GM12878 (cell line): Measurements from ENCODE around the gene CD276. TPM values are rescaled to one million over a fixed set of nuclear protein-coding genes. Genes with fewer than 3 reads are reported as not detected.

Source experiments
- ATAC-seq: fragments of 200-7000 bp; cut with Tn5 transposase; 3 replicates; pipeline ENCODE4 v1.9.1; 2020; ENCODE audit warnings: mild to moderate bottlenecking, moderate library complexity
- Bru-seq: library from RNA; stranded (reverse); fragments of 400-500 nt; gene quantifications from one replicate; lab custom pipeline; 2021; lab: Mats Ljungman, UMichigan
- BruChase-seq, 2 experiments: library from RNA; stranded (reverse); fragments of 400-500 nt; gene quantifications; one replicate each; lab custom pipeline; 2021; lab: Mats Ljungman, UMichigan
- BruUV-seq: library from RNA; stranded (reverse); fragments of 400-500 nt; replicated peaks from 2 replicates; lab custom pipeline; 2021; lab: Mats Ljungman, UMichigan
- CTCF ChIA-PET: fragments of 300-600 bp; sonication (Branson Sonifier 250); formaldehyde crosslinking; extraction: SDS; loops from one replicate; lab custom pipeline; 2021; ENCODE audit warnings: inconsistent platforms; lab: Yijun Ruan, JAX
- POLR2A ChIA-PET: fragments of 350-600 bp; formaldehyde crosslinking; extraction: SDS; loops from one replicate; lab custom pipeline; 2021; ENCODE audit warnings: inconsistent platforms; lab: Charles Lee
- RAD21 ChIA-PET: fragments of 300-600 bp; sonication (Branson Sonifier 250); formaldehyde crosslinking; loops from one replicate; lab custom pipeline; 2023; ENCODE audit warnings: antibody characterized with exemption; ENCODE audit not compliant: unreplicated experiment; lab: Charles Lee
- SMC1A ChIA-PET: fragments of 300-600 bp; sonication (Branson Sonifier 250); formaldehyde crosslinking; loops from one replicate; lab custom pipeline; 2023; ENCODE audit not compliant: unreplicated experiment, uncharacterized antibody; lab: Charles Lee
- DNase-seq: peaks from one replicate; pipeline ENCODE4 v3.0.0-alpha.2; 2011; ENCODE audit warnings: low read depth, low spot score
- FAIRE-seq: peaks from 3 replicates; lab custom pipeline; 2011; peaks lifted over from hg19 to GRCh38; lab: Jason Lieb, UNC
- H2AFZ ChIP-seq: 2 replicates; pipeline ENCODE4 v1.6.0; 2011; ENCODE audit warnings: low read depth, low read length, control low read depth; ENCODE audit not compliant: control insufficient read depth
- H3K27ac ChIP-seq: 2 replicates; pipeline ENCODE4 v1.5.1; 2011; ENCODE audit warnings: control low read depth; ENCODE audit not compliant: control insufficient read depth, insufficient read depth
- H3K27me3 ChIP-seq, 2 experiments: replicated peaks in 1 of 2; 2 replicates each; pipeline versions ENCODE4 v1.6.0 to v1.6.1; 2011; ENCODE audit warnings: low read length in 1 of 2; ENCODE audit not compliant: control insufficient read depth in 2 of 2, insufficient read depth in 2 of 2
- H3K36me3 ChIP-seq, 2 experiments: 2 replicates each; pipeline ENCODE4 v1.5.1; 2011; ENCODE audit warnings: low read length in 1 of 2; ENCODE audit not compliant: control insufficient read depth in 2 of 2, insufficient read depth in 2 of 2
- H3K4me1 ChIP-seq: 2 replicates; pipeline ENCODE4 v1.6.1; 2011; ENCODE audit warnings: mild to moderate bottlenecking, low read length, moderate library complexity, mixed read lengths; ENCODE audit not compliant: control insufficient read depth, insufficient read depth
- H3K4me2 ChIP-seq: 2 replicates; pipeline ENCODE4 v1.6.0; 2011; ENCODE audit warnings: control low read depth; ENCODE audit not compliant: control insufficient read depth, insufficient read depth
- H3K4me3 ChIP-seq: fragments of 200-600 bp; sonication (generic); 2 replicates; pipeline ENCODE4 v1.5.1; 2016
- H3K79me2 ChIP-seq: 2 replicates; pipeline ENCODE4 v1.6.0; 2011; ENCODE audit warnings: low read length; ENCODE audit not compliant: control insufficient read depth, insufficient read depth
- H3K9ac ChIP-seq: 2 replicates; pipeline ENCODE4 v1.8.0; 2011; ENCODE audit warnings: low read length, control low read depth, mixed read lengths; ENCODE audit not compliant: control insufficient read depth, insufficient read depth
- H3K9me3 ChIP-seq: replicated peaks from 3 replicates; pipeline ENCODE4 v1.5.1; 2011; ENCODE audit warnings: mild to moderate bottlenecking, low read length; ENCODE audit not compliant: control insufficient read depth, insufficient read depth
- H4K20me1 ChIP-seq: 2 replicates; pipeline ENCODE4 v1.6.0; 2011; ENCODE audit not compliant: control insufficient read depth, insufficient read depth
- BCL3 ChIP-seq: IDR thresholded peaks from 2 replicates; pipeline ENCODE4 v1.6.1; 2011; ENCODE audit warnings: borderline replicate concordance, low read depth, mild to moderate bottlenecking, moderate library complexity, low read length; ENCODE audit not compliant: insufficient read depth, poor library complexity, severe bottlenecking
- BHLHE40 ChIP-seq, 2 experiments: fragments of 450-650 bp in 1 of 2; IDR thresholded peaks; 2 replicates each; pipeline ENCODE4 v1.6.1; 2011 to 2017; ENCODE audit warnings: low read depth in 2 of 2, borderline replicate concordance in 1 of 2, improper control_type of control experiment in 1 of 2, low read length in 1 of 2, mild to moderate bottlenecking in 1 of 2
- CBX3 ChIP-seq: fragments of 200-600 bp; sonication (generic); IDR thresholded peaks from 2 replicates; pipeline ENCODE4 v1.6.1; 2016; ENCODE audit warnings: low read depth, borderline replicate concordance
- CHD4 ChIP-seq: fragments of 200-600 bp; sonication (generic); IDR thresholded peaks from 2 replicates; pipeline ENCODE4 v1.6.1; 2016; ENCODE audit warnings: mild to moderate bottlenecking
- EGR1 ChIP-seq, 2 experiments: IDR thresholded peaks; 1 replicate in 1 of 2; 2 replicates in 1 of 2; pipeline ENCODE4 v1.6.1; 2011 to 2012; ENCODE audit warnings: low read depth in 2 of 2, low read length in 2 of 2, borderline replicate concordance in 1 of 2, mild to moderate bottlenecking in 1 of 2, moderate library complexity in 1 of 2
- EP300 ChIP-seq, 2 experiments: fragments of 150-350 bp in 1 of 2; IDR thresholded peaks; 2 replicates each; pipeline ENCODE4 v1.6.1; 2011 to 2012; ENCODE audit warnings: low read depth in 2 of 2, low read length in 2 of 2, borderline replicate concordance in 1 of 2, improper control_type of control experiment in 1 of 2, inconsistent platforms in 1 of 2; ENCODE audit not compliant: control insufficient read depth in 1 of 2
- GATAD2B ChIP-seq: fragments of 450-650 bp; conservative IDR thresholded peaks from 2 replicates; pipeline ENCODE4 v1.6.1; 2017; ENCODE audit warnings: low read depth, mild to moderate bottlenecking, moderate library complexity
- HDGF ChIP-seq: fragments of 450-650 bp; IDR thresholded peaks from 2 replicates; pipeline ENCODE4 v1.6.1; 2016; ENCODE audit warnings: antibody characterized with exemption
- POLR2A ChIP-seq: IDR thresholded peaks from 2 replicates; pipeline ENCODE4 v1.6.1; 2011; ENCODE audit warnings: low read depth, mild to moderate bottlenecking, low read length
- RUNX3 ChIP-seq: IDR thresholded peaks from 2 replicates; pipeline ENCODE4 v1.6.1; 2012; ENCODE audit warnings: low read length, inconsistent platforms
- SREBF2 ChIP-seq: IDR thresholded peaks from 2 replicates; pipeline ENCODE4 v1.6.1; 2012; ENCODE audit warnings: mild to moderate bottlenecking, low read length
- YBX1 ChIP-seq: fragments of 450-650 bp; IDR thresholded peaks from 2 replicates; pipeline ENCODE4 v1.6.1; 2016; ENCODE audit warnings: antibody characterized with exemption
- ZNF592 ChIP-seq: fragments of 450-650 bp; IDR thresholded peaks from 2 replicates; pipeline ENCODE4 v1.6.1; 2017; ENCODE audit warnings: mild to moderate bottlenecking, moderate library complexity
- WGBS: methylation state at CpG from one replicate; pipeline ENCODE4 v1.1.6; 2016; ENCODE audit warnings: low lambda C conversion rate; ENCODE audit not compliant: insufficient replicate concordance, insufficient coverage; ENCODE audit errors: missing lambda C conversion rate; 5-methylcytosine and 5-hydroxymethylcytosine counted together
- in situ Hi-C: fragments of 300-500 bp; cut with MboI; formaldehyde crosslinking; loops from 9 replicates; pipeline ENCODE4 v1.14.3; 2018; ENCODE audit warnings: mixed read lengths
- intact Hi-C: fragments of 100-400 bp; cut with micrococcal nuclease; formaldehyde crosslinking; loops from one replicate; pipeline ENCODE4 v1.14.2; 2022; ENCODE audit not compliant: unreplicated experiment
- long read RNA-seq, 2 experiments: library from polyadenylated mRNA; unstranded; transcript quantifications; one replicate each; pipeline ENCODE4 v2.0.0, GENCODE V29; 2019 to 2020
- polyA minus RNA-seq, 3 experiments: library from RNA; depleted of rRNA, polyadenylated mRNA; stranded (reverse); fragments of >200 nt; gene quantifications; 2 replicates each; pipeline ENCODE4 v1.2.3, GENCODE V29; 2011
- polyA plus RNA-seq, 11 experiments: library from polyadenylated mRNA; depleted of rRNA in 4 of 11; unstranded in 6 of 11; stranded (reverse) in 5 of 11; fragments of >200 nt; fragmentation: Nextera tagmentation in 4 of 11; fragmentation: Illumina TruSeq in 1 of 11; extraction: Ambion mirVana in 4 of 11; extraction: Trizol in 1 of 11; gene quantifications; 1 replicate in 1 of 11; 2 replicates in 10 of 11; pipeline versions ENCODE4 v1.2.1 to v1.2.3, GENCODE V29; 2011 to 2016; ENCODE audit warnings: inconsistent platforms in 2 of 11, missing spikeins in 2 of 11, low read depth in 1 of 11
- total RNA-seq, 4 experiments: library from RNA; depleted of rRNA in 3 of 4; stranded (reverse); fragments of >200 nt in 3 of 4; fragmentation: Illumina TruSeq in 1 of 4; extraction: Trizol in 1 of 4; gene quantifications; 2 replicates each; pipeline versions ENCODE4 v1.2.1 to v1.2.3, GENCODE V29; 2013 to 2021

Gene CD276
- total RNA-seq (2013; cell fraction: nucleolus; rRNA removed) = 0.34 and 0.73 TPM in 2 replicates
- total RNA-seq (2014; rRNA removed) = 1.0 and 1.8 TPM in 2 replicates
- 0.41 and 0.67 TPM in 2 replicates for total RNA-seq (2014; rRNA removed; fragmentation: Illumina TruSeq; extraction: Trizol)
- total RNA-seq (2021) = 2.5 and 3.0 TPM in 2 replicates
- 2.0 TPM for polyA plus RNA-seq (2011; ENCODE audit: low read depth)
- polyA plus RNA-seq (2011; rRNA removed) = 0.27 and 1.2 TPM in 2 replicates
- polyA plus RNA-seq (2011; cell fraction: cytosol; rRNA removed) = 1.3 and 1.6 TPM in 2 replicates
- polyA plus RNA-seq (2011; cell fraction: nucleus; rRNA removed) = 3.9 and 4.6 TPM in 2 replicates
- polyA plus RNA-seq (2012) = 3.3 and 4.4 TPM in 2 replicates
- 1.3 and 1.4 TPM in 2 replicates for polyA plus RNA-seq (2014; fragmentation: Illumina TruSeq; extraction: Trizol)
- under 1 TPM; 0.11 to 0.20 TPM for polyA plus RNA-seq (2014; fragmentation: Nextera tagmentation; extraction: Ambion mirVana)
- 1.3 TPM in 2 replicates for polyA plus RNA-seq (2014; rRNA removed)
- 1 to 10 TPM in 1 of 2 experiments, under 1 TPM in 1; 0.16 to 1.1 TPM for polyA plus RNA-seq (2016; fragmentation: Nextera tagmentation; extraction: Ambion mirVana)
- 0.95 and 1.3 TPM in 2 replicates for polyA minus RNA-seq (2011; rRNA and poly(A)+ RNA removed)
- polyA minus RNA-seq (2011; cell fraction: cytosol; rRNA and poly(A)+ RNA removed) = 0.62 and 3.5 TPM in 2 replicates
- 0.60 and 1.8 TPM in 2 replicates for polyA minus RNA-seq (2011; cell fraction: nucleus; rRNA and poly(A)+ RNA removed)
- Bru-seq, nascent RNA = percentile 27 among the genes with signal in this experiment
- BruChase-seq, experiment 1, labeled RNA remaining after a 6-hour chase = percentile 21 among the genes with signal in this experiment
- BruChase-seq, experiment 2, labeled RNA remaining after a 2-hour chase = percentile 26 among the genes with signal in this experiment
- long read RNA-seq, experiment 1, partial matches to known transcripts = 0 of 3 reads
- long read RNA-seq, experiment 1, other reads (novel, unspliced or antisense) = 0 of 3 reads
- long read RNA-seq, experiment 2 = 0 reads

GRCh38 chr15:73683777-73684580 is at the start of gene CD276:
Gene CD276, plus strand, starts transcription at chr15:73684383. Its CDS starts 15,257 bp downstream, at chr15:73699640.
- ChIA-PET SMC1A (interaction anchor here (0.8 kb wide), 1 partner anchor 49 kb away, joined by 3 read pairs; no protein-coding TSS in a partner anchor), POLR2A (no interaction called here), CTCF (interaction anchor here (1.2 to 4.0 kb wide), 2 partner anchors 15 to 47 kb away, joined by 6 to 17 read pairs; no protein-coding TSS in a partner anchor), RAD21 (no interaction called here)
- H3K9me3 ChIP-seq = no peaks in the 10 kb centered on the region
- H3K4me2 ChIP-seq = peak within 1 kb of the TSS; percentile 15
- DNase-seq = no peak
- no peak within 1 kb of the TSS for H3K27ac ChIP-seq
- H4K20me1 ChIP-seq = no peaks in the 10 kb centered on the region
- H2AFZ ChIP-seq = peak within 1 kb of the TSS; percentile 21; the same call in 1 of the 2 replicates
- no TSS peak for BruUV-seq
- H3K79me2 ChIP-seq = no peaks in the 10 kb centered on the region
- no peak within 1 kb of the TSS; the same call in 1 of the 2 replicates for H3K9ac ChIP-seq
- H3K4me3 ChIP-seq = peak within 1 kb of the TSS; percentile 32; the same call in 1 of the 2 replicates
- 9% methylated on average over 32 of the region's 69 CpGs for WGBS
- no peak for FAIRE-seq
- H3K27me3 ChIP-seq = peaks cover 5 to 6% of the 10 kb centered on the region in 2 experiments; a peak in 3 of 4 replicates
- in situ Hi-C loops = no loop called here
- H3K4me1 ChIP-seq = no peaks in the 10 kb centered on the region
- no peaks in the 10 kb centered on the region for H3K36me3 ChIP-seq
- peak; percentile 47 for ATAC-seq
- intact Hi-C loops = no loop called here
- TF ChIP-seq SREBF2 = no peak
- TF ChIP-seq YBX1 = no peak
- no peak for TF ChIP-seq CBX3
- no peak for TF ChIP-seq RUNX3
- TF ChIP-seq POLR2A = 0 out of 2 replicates have a peak, but pooled peaks have one; percentile 25
- TF ChIP-seq GATAD2B = no peak
- TF ChIP-seq EP300 (IDR thresholded peaks at IDR 0.05; ENCODE audit: borderline replicate concordance in 1 of 2, control insufficient read depth in 1 of 2, low read depth in 2 of 2, low read length in 2 of 2) = no peak
- no peak for TF ChIP-seq ZNF592
- peak in 1 of 2 experiments; percentile 20; a peak in 1 of 3 replicates for TF ChIP-seq EGR1 (IDR thresholded peaks at IDR 0.05; ENCODE audit: borderline replicate concordance in 1 of 2, low read depth in 2 of 2, low read length in 2 of 2)
- no peak for TF ChIP-seq HDGF
- TF ChIP-seq BHLHE40 (IDR thresholded peaks at IDR 0.05; ENCODE audit: borderline replicate concordance in 1 of 2, low read depth in 2 of 2, low read length in 1 of 2) = no peak
- TF ChIP-seq CHD4 = no peak
- TF ChIP-seq BCL3 = no peak
